Pancreas (tissue), 10 donors: Measurements from ENCODE around the gene MBTPS1. TPM values are rescaled to one million over a fixed set of nuclear protein-coding genes. Genes with fewer than 3 reads are reported as not detected.

ENCODE experiments used
- ATAC-seq, 4 donors: fragments of 200-7000 bp; cut with Tn5 transposase; one replicate each; pipeline versions ENCODE4 v1.8.0 to v1.9.1; 2020; ENCODE audit warnings: mild to moderate bottlenecking in 4 of 4, moderate library complexity in 4 of 4
- DNase-seq, 6 donors: peaks; one replicate each; pipeline ENCODE4 v3.0.0-alpha.2; 2020
- FAIRE-seq: peaks from 2 replicates; lab custom pipeline; 2012; peaks lifted over from hg19 to GRCh38; lab: Jason Lieb, UNC
- H3K27ac ChIP-seq, 4 donors: fragments of 200-600 bp; sonication (generic); 1 replicate in 3 of 4; 2 replicates in 1 of 4; pipeline versions ENCODE4 v1.5.0 to v1.8.0; 2020
- H3K27me3 ChIP-seq, 4 donors: fragments of 200-600 bp; one replicate each; pipeline ENCODE4 v1.8.0; 2021
- H3K36me3 ChIP-seq, 3 donors: fragments of 200-600 bp; sonication (generic) in 1 of 3; one replicate each; pipeline versions ENCODE4 v1.5.0 to v1.8.0; 2020 to 2021
- H3K4me1 ChIP-seq, 3 donors: fragments of 200-600 bp; one replicate each; pipeline ENCODE4 v1.8.0; 2021
- H3K4me3 ChIP-seq, 4 donors: fragments of 200-600 bp; sonication (generic) in 2 of 4; one replicate each; pipeline versions ENCODE4 v1.5.0 to v1.8.0; 2020 to 2021
- H3K9me3 ChIP-seq, 4 donors: fragments of 200-600 bp; one replicate each; pipeline ENCODE4 v1.8.0; 2021
- WGBS, 2 donors: extraction: QIAGEN DNeasy Blood & Tissue Kit; methylation state at CpG; one replicate each; pipeline ENCODE4 v1.1.7; 2013; 5-methylcytosine and 5-hydroxymethylcytosine counted together
- intact Hi-C, 3 donors: fragments of 100-400 bp; cut with DNase I; formaldehyde crosslinking; loops; one replicate each; pipeline versions ENCODE4 v1.11.1 to v1.14.2; 2022
- polyA plus RNA-seq, 2 donors: library from polyadenylated mRNA; stranded (reverse); fragments of 200-250 nt; gene quantifications; one replicate each; pipeline ENCODE4 v1.2.3, GENCODE V29; 2013
- total RNA-seq, 6 donors: library from RNA; stranded (reverse); fragmentation: NEBNext Ultra II Directional in 4 of 6; extraction: Animal tissue kit (Norgen Biotek cat#: 25700) in 4 of 6; gene quantifications; one replicate each; pipeline versions ENCODE4 v1.2.1 to v1.2.4, GENCODE V29; 2021 to 2023
- TF ChIP-seq, protein P1 (sequence below), 4 donors: fragments of 200-600 bp; sonication (generic) in 3 of 4; IDR thresholded peaks; one replicate each; pipeline versions ENCODE4 v1.5.0 to v1.8.0; 2021; ENCODE audit warnings: antibody characterized with exemption in 4 of 4
- donor health status: healthy with polysubstance abuse.
- donor health status: DM: no; HTN: no; CAD: no; lungs with moderate emphysema.
- donor health status: DM: no; HTN: no; CAD: no.
- donor health status: control.
- donor health status: control.
- donor health status: Bipolar disorder and iron deficiency.
- donor health status: DM: yes; HTN: yes; CAD: no.
- donor health status: DM: no; HTN: no; CAD: no.
- donor health status: DM: no; HTN: no; CAD: no.
- donor health status: DM: yes; HTN: yes; CAD: no.

Gene MBTPS1
- total and polyA plus RNA-seq, 8 donors, result 32.8 to 56.8 (median 43.2) TPM

DNA sequence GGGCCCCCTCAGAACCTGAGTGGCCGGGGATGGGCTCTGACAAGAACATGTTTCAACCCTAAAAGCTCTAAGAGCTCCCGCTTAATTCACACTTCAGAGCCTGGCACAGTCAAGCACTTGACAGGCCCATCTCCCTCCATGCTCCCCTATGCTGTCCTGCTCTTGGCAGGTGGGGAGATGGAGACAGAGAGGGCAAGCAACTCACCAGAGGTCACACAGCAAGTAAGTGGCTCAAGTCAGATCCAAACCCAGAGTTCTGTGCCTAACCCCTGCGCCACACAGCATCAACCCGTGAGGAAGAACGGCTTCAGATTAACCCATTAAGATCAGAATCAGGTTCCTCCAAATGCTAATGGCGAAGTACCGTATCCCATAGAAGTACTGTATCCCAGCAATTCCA, 112.3 kb downstream of the MBTPS1 start:
- no peak for FAIRE-seq
- Histone ChIP-seq H3K27me3 (no peaks in the 10 kb centered on the region), H3K4me1 (no peaks in the 10 kb centered on the region), H3K36me3 (no peaks in the 10 kb centered on the region), H3K4me3 (no peak overlapping the region), H3K9me3 (no peaks in the 10 kb centered on the region), H3K27ac (no peak overlapping the region)
- no peak for ATAC-seq
- 66 to 75% methylated on average over 7 of the region's 7 CpGs for WGBS, 2 donors
- DNase-seq, result no peak
- intact Hi-C loops, result no loop called here
- TF ChIP-seq, protein P1, sequence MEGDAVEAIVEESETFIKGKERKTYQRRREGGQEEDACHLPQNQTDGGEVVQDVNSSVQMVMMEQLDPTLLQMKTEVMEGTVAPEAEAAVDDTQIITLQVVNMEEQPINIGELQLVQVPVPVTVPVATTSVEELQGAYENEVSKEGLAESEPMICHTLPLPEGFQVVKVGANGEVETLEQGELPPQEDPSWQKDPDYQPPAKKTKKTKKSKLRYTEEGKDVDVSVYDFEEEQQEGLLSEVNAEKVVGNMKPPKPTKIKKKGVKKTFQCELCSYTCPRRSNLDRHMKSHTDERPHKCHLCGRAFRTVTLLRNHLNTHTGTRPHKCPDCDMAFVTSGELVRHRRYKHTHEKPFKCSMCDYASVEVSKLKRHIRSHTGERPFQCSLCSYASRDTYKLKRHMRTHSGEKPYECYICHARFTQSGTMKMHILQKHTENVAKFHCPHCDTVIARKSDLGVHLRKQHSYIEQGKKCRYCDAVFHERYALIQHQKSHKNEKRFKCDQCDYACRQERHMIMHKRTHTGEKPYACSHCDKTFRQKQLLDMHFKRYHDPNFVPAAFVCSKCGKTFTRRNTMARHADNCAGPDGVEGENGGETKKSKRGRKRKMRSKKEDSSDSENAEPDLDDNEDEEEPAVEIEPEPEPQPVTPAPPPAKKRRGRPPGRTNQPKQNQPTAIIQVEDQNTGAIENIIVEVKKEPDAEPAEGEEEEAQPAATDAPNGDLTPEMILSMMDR (IDR thresholded peaks at IDR 0.05), result no peak

Other genes starting within 250 kb of the MBTPS1 start
- gene MLYCD, start 217.8 kb downstream of the MBTPS1 start, total RNA-seq, result 10 to 100 TPM in 2 of 6 donors, 1 to 10 TPM in 4; 4.3 to 11.2 (median 9.1) TPM
- gene MLYCD, start 217.8 kb downstream of the MBTPS1 start, polyA plus RNA-seq, result 1 to 10 TPM; 5.4 to 8.7 TPM
- gene OSGIN1, start 163.7 kb downstream of the MBTPS1 start, total RNA-seq, result 1 to 10 TPM; 3.6 to 4.5 (median 3.8) TPM
- gene OSGIN1, start 163.7 kb downstream of the MBTPS1 start, polyA plus RNA-seq, result 10 to 100 TPM; 14.3 to 15.9 TPM
- gene NECAB2, start 148.7 kb downstream of the MBTPS1 start, total RNA-seq, result 1 to 10 TPM in 2 of 6 donors, under 1 TPM in 4; 0.37 to 1.7 (median 0.81) TPM
- gene NECAB2, start 148.7 kb downstream of the MBTPS1 start, polyA plus RNA-seq, result 10 to 100 TPM in 1 of 2 donors, 1 to 10 TPM in 1; 6.3 to 23.8 TPM
- under 1 TPM in 2 of 6 donors, not detected in 4; 0.14 to 0.31 TPM for gene SLC38A8, start 74.1 kb downstream of the MBTPS1 start, total RNA-seq
- under 1 TPM; 0.38 to 0.49 TPM for gene SLC38A8, start 74.1 kb downstream of the MBTPS1 start, polyA plus RNA-seq
- gene HSDL1, start 28.2 kb upstream of the MBTPS1 start, total RNA-seq, result 10 to 100 TPM in 1 of 6 donors, 1 to 10 TPM in 5; 4.2 to 11.8 (median 7.1) TPM
- gene HSDL1, start 28.2 kb upstream of the MBTPS1 start, polyA plus RNA-seq, result 10 to 100 TPM in 1 of 2 donors, 1 to 10 TPM in 1; 6.5 to 14.5 TPM
- under 1 TPM; 0.28 to 0.78 (median 0.44) TPM for gene DNAAF1, start 28.4 kb upstream of the MBTPS1 start, total RNA-seq
- gene DNAAF1, start 28.4 kb upstream of the MBTPS1 start, polyA plus RNA-seq, result 1 to 10 TPM; 4.6 to 8.7 TPM
- 10 to 100 TPM; 14.9 to 38.1 (median 20.1) TPM for gene TAF1C, start 70.1 kb upstream of the MBTPS1 start, total RNA-seq
- gene TAF1C, start 70.1 kb upstream of the MBTPS1 start, polyA plus RNA-seq, result 100 to 1,000 TPM in 1 of 2 donors, 10 to 100 TPM in 1; 95.3 to 130 TPM
- gene ADAD2, start 74.2 kb upstream of the MBTPS1 start, total RNA-seq, result under 1 TPM in 2 of 6 donors, not detected in 4; 0.19 to 0.25 TPM
- 1 to 10 TPM; 2.4 to 3.8 TPM for gene ADAD2, start 74.2 kb upstream of the MBTPS1 start, polyA plus RNA-seq
- gene KCNG4, start 123.1 kb upstream of the MBTPS1 start, total RNA-seq, result not detected
- under 1 TPM in 1 of 2 donors, not detected in 1; 0.02 TPM for gene KCNG4, start 123.1 kb upstream of the MBTPS1 start, polyA plus RNA-seq
- gene WFDC1, start 177.9 kb upstream of the MBTPS1 start, total RNA-seq, result under 1 TPM in 4 of 6 donors, not detected in 2; 0.09 to 0.43 (median 0.27) TPM
- gene WFDC1, start 177.9 kb upstream of the MBTPS1 start, polyA plus RNA-seq, result 1 to 10 TPM; 1.4 to 2.6 TPM